ENCODE results near the gene ZBTB5. TPM values are rescaled to one million over a fixed set of nuclear protein-coding genes. Genes with fewer than 3 reads are reported as not detected.
A peak's percentile ranks its signal among the peaks of the same experiment; 100 is the strongest.

The ZBTB5 gene
- total and polyA plus RNA-seq, 9 of the 15 experiments (the other 6 are each of a cell fraction or from before 2014, with no cell fraction given) = 2.3 to 43.2 (median 15.5) TPM

DNA sequence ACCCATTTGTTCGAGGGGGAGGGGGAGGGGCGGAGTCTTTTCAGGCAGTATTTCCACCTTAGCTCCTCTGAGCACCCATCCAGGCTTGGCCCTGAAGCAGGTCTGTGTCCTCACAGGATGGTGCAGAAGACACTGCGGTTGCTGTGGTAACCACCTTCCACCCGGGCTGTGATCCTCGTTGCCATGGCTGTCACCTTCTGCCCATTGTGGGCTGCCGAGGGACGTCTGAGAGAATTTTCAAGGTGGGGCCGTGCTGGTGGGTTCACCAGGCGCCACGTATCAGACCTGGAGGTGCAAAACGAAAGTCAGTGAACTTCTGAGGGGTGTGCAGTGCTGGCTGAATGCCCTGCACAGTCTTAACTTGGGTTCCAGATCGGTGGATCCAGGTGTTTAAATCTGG, 47.2 kb upstream of the ZBTB5 start:
- no peak overlapping the region for H3K4me2 ChIP-seq (ENCODE audit: insufficient read depth, low read length)
- no peak overlapping the region for H3K27ac ChIP-seq (ENCODE audit: extremely low read depth, low read depth, low read length)
- H3K36me3 ChIP-seq (ENCODE audit: control insufficient read depth, insufficient read depth, low read length) = peaks cover 17% of the 10 kb centered on the region
- H3K9ac ChIP-seq (ENCODE audit: insufficient read depth in 1 of 2, low read depth in 2 of 2, low read length in 2 of 2) = peak overlapping the region in 1 of 2 experiments; percentile 43; a peak in 2 of 4 replicates
- H3K79me2 ChIP-seq (ENCODE audit: control insufficient read depth, insufficient read depth, low read length) = no peaks in the 10 kb centered on the region
- POLR2A ChIA-PET = interaction anchor here (0.6 to 3.0 kb wide), 8 partner anchors 10 to 90 kb away, joined by 3 to 12 read pairs (median 4); partner anchors contain the start of genes GRHPR and POLR1E
- H3K9me1 ChIP-seq (ENCODE audit: control insufficient read depth, insufficient read depth, low read length) = peaks cover 3% of the 10 kb centered on the region
- no peak for ATAC-seq
- intact Hi-C loops (cut with micrococcal nuclease) (no loop called here), in situ Hi-C loops (cut with MboI) (no loop called here)
- no peaks in the 10 kb centered on the region for H3K9me3 ChIP-seq (replicated peaks; ENCODE audit: control insufficient read depth, insufficient read depth, low read depth, low read length)
- TF ChIP-seq ZBTB17 (CRISPR knock-in tag; IDR thresholded peaks at IDR 0.05) = no peak
- TF ChIP-seq ELF1 (tag; IDR thresholded peaks at IDR 0.05) = no peak
- no peak for TF ChIP-seq TAF9B (IDR thresholded peaks at IDR 0.05; ENCODE audit: partially characterized antibody)
- TF ChIP-seq POLR2G (IDR thresholded peaks at IDR 0.05; ENCODE audit: low read depth, low read length) = 0 out of 2 replicates have a peak, but pooled peaks have one; percentile 41
- TF ChIP-seq ZNF699 (CRISPR knock-in tag; IDR thresholded peaks at IDR 0.05; ENCODE audit: insufficient replicate concordance) = no peak
- TF ChIP-seq MAFF (IDR thresholded peaks at IDR 0.05; ENCODE audit: low read length) = no peak
- peak in 1 of 2 experiments; percentile 63; a peak in 1 of 4 replicates for TF ChIP-seq KDM1A (IDR thresholded peaks at IDR 0.05)
- no peak for TF ChIP-seq TAF15 (IDR thresholded peaks at IDR 0.05; ENCODE audit: low read depth, low read length)
- TF ChIP-seq, protein P1, sequence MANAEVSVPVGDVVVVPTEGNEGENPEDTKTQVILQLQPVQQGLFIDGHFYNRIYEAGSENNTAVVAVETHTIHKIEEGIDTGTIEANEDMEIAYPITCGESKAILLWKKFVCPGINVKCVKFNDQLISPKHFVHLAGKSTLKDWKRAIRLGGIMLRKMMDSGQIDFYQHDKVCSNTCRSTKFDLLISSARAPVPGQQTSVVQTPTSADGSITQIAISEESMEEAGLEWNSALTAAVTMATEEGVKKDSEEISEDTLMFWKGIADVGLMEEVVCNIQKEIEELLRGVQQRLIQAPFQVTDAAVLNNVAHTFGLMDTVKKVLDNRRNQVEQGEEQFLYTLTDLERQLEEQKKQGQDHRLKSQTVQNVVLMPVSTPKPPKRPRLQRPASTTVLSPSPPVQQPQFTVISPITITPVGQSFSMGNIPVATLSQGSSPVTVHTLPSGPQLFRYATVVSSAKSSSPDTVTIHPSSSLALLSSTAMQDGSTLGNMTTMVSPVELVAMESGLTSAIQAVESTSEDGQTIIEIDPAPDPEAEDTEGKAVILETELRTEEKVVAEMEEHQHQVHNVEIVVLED (CRISPR knock-in tag; IDR thresholded peaks at IDR 0.05) = no peak
- TF ChIP-seq, protein P2, sequence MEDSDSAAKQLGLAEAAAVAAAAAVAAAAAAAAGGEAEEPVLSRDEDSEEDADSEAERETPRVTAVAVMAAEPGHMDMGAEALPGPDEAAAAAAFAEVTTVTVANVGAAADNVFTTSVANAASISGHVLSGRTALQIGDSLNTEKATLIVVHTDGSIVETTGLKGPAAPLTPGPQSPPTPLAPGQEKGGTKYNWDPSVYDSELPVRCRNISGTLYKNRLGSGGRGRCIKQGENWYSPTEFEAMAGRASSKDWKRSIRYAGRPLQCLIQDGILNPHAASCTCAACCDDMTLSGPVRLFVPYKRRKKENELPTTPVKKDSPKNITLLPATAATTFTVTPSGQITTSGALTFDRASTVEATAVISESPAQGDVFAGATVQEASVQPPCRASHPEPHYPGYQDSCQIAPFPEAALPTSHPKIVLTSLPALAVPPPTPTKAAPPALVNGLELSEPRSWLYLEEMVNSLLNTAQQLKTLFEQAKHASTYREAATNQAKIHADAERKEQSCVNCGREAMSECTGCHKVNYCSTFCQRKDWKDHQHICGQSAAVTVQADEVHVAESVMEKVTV (CRISPR knock-in tag; IDR thresholded peaks at IDR 0.05) = no peak
- CTCF ChIA-PET (ENCODE audit: low intra/inter-chr PET ratio) = no interaction called here
- 62% methylated on average over 11 of the region's 12 CpGs for WGBS (ENCODE audit: insufficient coverage, low coverage, missing lambda C conversion rate)
- peaks cover 4 to 5% of the 10 kb centered on the region in 2 experiments; a peak in 2 of 5 replicates for H3K4me1 ChIP-seq (replicated peaks in 1 of 2; ENCODE audit: control insufficient read depth in 2 of 2, insufficient read depth in 2 of 2, low read length in 2 of 2)
- peaks cover 11% of the 10 kb centered on the region; the same call in 1 of the 2 replicates for H4K20me1 ChIP-seq (replicated peaks; ENCODE audit: control insufficient read depth, insufficient read depth, low read length)
- no peak overlapping the region for H3K4me3 ChIP-seq
- no peaks in the 10 kb centered on the region for H3K27me3 ChIP-seq (ENCODE audit: control insufficient read depth in 2 of 2, insufficient read depth in 2 of 2, low read length in 2 of 2)
- no peak for DNase-seq (ENCODE audit: extremely low read depth in 1 of 4, low spot score in 3 of 4)
- no peak for FAIRE-seq
- BruUV-seq (replicated peaks) = no TSS peak
- H2AFZ ChIP-seq (ENCODE audit: low read depth, low read length) = no peak overlapping the region

All from K562 (cell line).